ENCODE measurements around the gene PIEZO2. TPM values are rescaled to one million over a fixed set of nuclear protein-coding genes. Genes with fewer than 3 reads are reported as not detected.

Gene PIEZO2
- total and polyA plus RNA-seq, 2 of the 8 experiments (the other 6 are each of a cell fraction or from before 2014, with no cell fraction given), result 4.7 to 16.5 TPM

DNA sequence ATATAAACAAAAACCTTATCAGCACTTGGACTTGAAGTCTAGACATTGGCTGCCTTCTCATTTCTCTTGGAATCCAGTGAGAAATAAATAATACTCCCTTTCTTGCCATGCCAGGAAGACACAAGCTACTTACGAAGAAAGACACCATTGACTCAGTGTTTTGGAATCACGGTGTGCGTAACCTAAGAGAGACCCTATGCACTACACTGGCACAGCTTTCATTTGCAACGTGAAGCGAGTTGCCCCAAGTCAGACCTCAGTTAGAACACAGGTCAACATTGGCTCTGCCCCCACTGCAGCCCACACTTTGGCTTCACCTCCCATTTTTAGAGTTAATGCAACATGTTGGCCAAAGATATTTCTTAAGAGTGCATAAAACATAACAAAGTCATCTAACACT lies 54.2 kb downstream of the PIEZO2 start (continued):
- TF ChIP-seq KDM4A (IDR thresholded peaks at IDR 0.05; ENCODE audit: low read depth, low read length, severe bottlenecking), result no peak
- no peak for TF ChIP-seq SIRT6 (IDR thresholded peaks at IDR 0.05; ENCODE audit: low read length)
- no peak for TF ChIP-seq CHD1 (IDR thresholded peaks at IDR 0.05; ENCODE audit: low read depth, low read length)
- TF ChIP-seq SP1 (IDR thresholded peaks at IDR 0.05; ENCODE audit: low read depth, low read length), result no peak
- no peak for TF ChIP-seq TEAD4 (IDR thresholded peaks at IDR 0.05; ENCODE audit: low read depth, low read length)
- TF ChIP-seq TCF12 (IDR thresholded peaks at IDR 0.05; ENCODE audit: low read depth, low read length), result no peak
